PC-3 (cell line): ENCODE data around the gene CCDC141. TPM values are rescaled to one million over a fixed set of nuclear protein-coding genes. Genes with fewer than 3 reads are reported as not detected.

ENCODE experiments used
- ATAC-seq: fragments of 200-7000 bp; cut with Tn5 transposase; 2 replicates; pipeline ENCODE4 v1.9.1; 2020; ENCODE audit warnings: mild to moderate bottlenecking, moderate library complexity
- BruUV-seq: library from RNA; stranded (reverse); fragments of 400-500 nt; replicated peaks from 2 replicates; lab custom pipeline; 2021; lab: Mats Ljungman, UMichigan
- CTCF ChIA-PET: fragments of 300-600 bp; sonication (Branson Sonifier 250); formaldehyde crosslinking; loops from one replicate; lab custom pipeline; 2022; ENCODE audit warnings: antibody characterized with exemption; lab: Charles Lee
- POLR2A ChIA-PET: fragments of 300-600 bp; sonication (Branson Sonifier 250); formaldehyde crosslinking; loops from one replicate; lab custom pipeline; 2022; ENCODE audit warnings: antibody characterized with exemption; ENCODE audit not compliant: unreplicated experiment; lab: Charles Lee
- DNase-seq: peaks from one replicate; pipeline ENCODE4 v3.0.0-alpha.2; 2015
- H2AFZ ChIP-seq: fragments of 300-600 bp; sonication (generic); 2 replicates; pipeline ENCODE4 v1.6.0; 2016; ENCODE audit warnings: antibody characterized with exemption, low read length
- H3F3A ChIP-seq: fragments of 300-600 bp; sonication (generic); one replicate; pipeline ENCODE4 v1.6.0; 2017; ENCODE audit warnings: antibody characterized with exemption, low read length, control low read depth, mild to moderate bottlenecking; ENCODE audit not compliant: unreplicated experiment
- H3K27ac ChIP-seq: fragments of 300-600 bp; sonication (generic); 2 replicates; pipeline ENCODE4 v1.5.1; 2016; ENCODE audit warnings: mild to moderate bottlenecking, low read length
- H3K27me3 ChIP-seq: fragments of 300-600 bp; sonication (generic); 2 replicates; pipeline ENCODE4 v1.6.1; 2016; ENCODE audit warnings: low read length, mixed read lengths
- H3K36me3 ChIP-seq: fragments of 300-600 bp; sonication (generic); 2 replicates; pipeline ENCODE4 v1.6.1; 2016; ENCODE audit warnings: low read depth, mixed run types, low read length, mixed read lengths
- H3K4me1 ChIP-seq: fragments of 300-600 bp; sonication (generic); 2 replicates; pipeline ENCODE4 v1.5.1; 2016; ENCODE audit warnings: low read length; ENCODE audit not compliant: insufficient read depth
- H3K4me2 ChIP-seq: fragments of 300-600 bp; sonication (generic); 2 replicates; pipeline ENCODE4 v1.6.0; 2016; ENCODE audit warnings: low read length
- H3K4me3 ChIP-seq: fragments of 300-600 bp; sonication (generic); 2 replicates; pipeline ENCODE4 v1.5.1; 2016; ENCODE audit warnings: mild to moderate bottlenecking, low read length, mixed read lengths
- H3K79me2 ChIP-seq: fragments of 300-600 bp; sonication (generic); 2 replicates; pipeline ENCODE4 v1.6.1; 2017; ENCODE audit warnings: low read length, mixed read lengths
- H3K9ac ChIP-seq: fragments of 300-600 bp; sonication (generic); 2 replicates; pipeline ENCODE4 v1.6.0; 2016; ENCODE audit warnings: mild to moderate bottlenecking, low read length
- H3K9me2 ChIP-seq: fragments of 300-600 bp; sonication (generic); replicated peaks from 2 replicates; pipeline ENCODE4 v1.6.1; 2016; ENCODE audit warnings: mixed run types, low read length, mixed read lengths
- H3K9me3 ChIP-seq: fragments of 300-600 bp; sonication (generic); 2 replicates; pipeline ENCODE4 v1.6.1; 2016; ENCODE audit warnings: low read length, mixed read lengths
- H4K20me1 ChIP-seq: fragments of 300-600 bp; sonication (generic); 2 replicates; pipeline ENCODE4 v1.6.1; 2016; ENCODE audit warnings: low read length, mixed read lengths
- EZH2 ChIP-seq: fragments of 300-600 bp; sonication (generic); IDR thresholded peaks from one replicate; pipeline ENCODE4 v1.6.1; 2017; ENCODE audit warnings: antibody characterized with exemption, mild to moderate bottlenecking, low read length; ENCODE audit not compliant: unreplicated experiment
- EZH2phosphoT487 ChIP-seq: fragments of 300-600 bp; sonication (generic); IDR thresholded peaks from 2 replicates; pipeline ENCODE4 v1.6.1; 2018; ENCODE audit warnings: mild to moderate bottlenecking, antibody characterized with exemption, low read length, borderline replicate concordance
- intact Hi-C: fragments of 100-400 bp; cut with micrococcal nuclease; formaldehyde crosslinking; loops from 2 replicates; pipeline ENCODE4 v1.9.0; 2023
- total RNA-seq: library from RNA; depleted of rRNA; stranded (reverse); fragments of >200 nt; gene quantifications from 2 replicates; pipeline ENCODE4 v1.2.3, GENCODE V29; 2014
- TF ChIP-seq, protein P1 (sequence below): fragments of 300-600 bp; sonication (generic); conservative IDR thresholded peaks from 2 replicates; pipeline ENCODE4 v1.5.1; 2017; ENCODE audit warnings: antibody characterized with exemption, low read depth, mild to moderate bottlenecking, low read length

CCDC141 gene
- total RNA-seq, 1 experiment from 2014 or later = 1.1 TPM

DNA sequence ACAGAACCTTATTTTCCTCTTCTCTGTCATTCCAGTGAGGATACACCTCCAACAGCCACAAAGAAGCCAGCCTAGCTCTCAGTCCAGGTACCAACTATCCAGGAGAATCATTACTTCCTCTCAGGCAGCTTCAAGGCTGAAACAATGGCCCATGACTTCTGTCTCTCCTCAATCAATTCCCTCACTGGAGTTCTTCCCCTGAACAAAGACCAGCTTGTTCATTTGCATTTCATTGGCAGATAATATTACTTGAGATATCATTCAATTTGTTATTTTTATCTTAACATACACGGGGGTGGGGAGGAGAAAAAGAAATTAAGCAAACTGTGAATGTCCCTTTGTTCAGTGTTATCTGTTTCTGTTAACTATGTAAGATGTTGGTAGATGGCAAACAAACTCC, 44.0 kb downstream of the CCDC141 start:
- ChIA-PET CTCF (no interaction called here), POLR2A (no interaction called here)
- H3F3A ChIP-seq = no peaks in the 10 kb centered on the region
- ATAC-seq (no peak), DNase-seq (no peak)
- no peaks in the 10 kb centered on the region for H3K9me3 ChIP-seq
- intact Hi-C loops = no loop called here
- no TSS peak for BruUV-seq
- H3K27ac ChIP-seq = no peak overlapping the region
- no peaks in the 10 kb centered on the region for H3K79me2 ChIP-seq
- no peaks in the 10 kb centered on the region for H3K9me2 ChIP-seq
- TF ChIP-seq EZH2phosphoT487 (no peak), EZH2 (no peak)
- TF ChIP-seq, protein P1, sequence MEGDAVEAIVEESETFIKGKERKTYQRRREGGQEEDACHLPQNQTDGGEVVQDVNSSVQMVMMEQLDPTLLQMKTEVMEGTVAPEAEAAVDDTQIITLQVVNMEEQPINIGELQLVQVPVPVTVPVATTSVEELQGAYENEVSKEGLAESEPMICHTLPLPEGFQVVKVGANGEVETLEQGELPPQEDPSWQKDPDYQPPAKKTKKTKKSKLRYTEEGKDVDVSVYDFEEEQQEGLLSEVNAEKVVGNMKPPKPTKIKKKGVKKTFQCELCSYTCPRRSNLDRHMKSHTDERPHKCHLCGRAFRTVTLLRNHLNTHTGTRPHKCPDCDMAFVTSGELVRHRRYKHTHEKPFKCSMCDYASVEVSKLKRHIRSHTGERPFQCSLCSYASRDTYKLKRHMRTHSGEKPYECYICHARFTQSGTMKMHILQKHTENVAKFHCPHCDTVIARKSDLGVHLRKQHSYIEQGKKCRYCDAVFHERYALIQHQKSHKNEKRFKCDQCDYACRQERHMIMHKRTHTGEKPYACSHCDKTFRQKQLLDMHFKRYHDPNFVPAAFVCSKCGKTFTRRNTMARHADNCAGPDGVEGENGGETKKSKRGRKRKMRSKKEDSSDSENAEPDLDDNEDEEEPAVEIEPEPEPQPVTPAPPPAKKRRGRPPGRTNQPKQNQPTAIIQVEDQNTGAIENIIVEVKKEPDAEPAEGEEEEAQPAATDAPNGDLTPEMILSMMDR = no peak
- no peak overlapping the region for H2AFZ ChIP-seq
- no peak overlapping the region for H3K4me3 ChIP-seq
- H3K4me2 ChIP-seq = no peak overlapping the region
- no peaks in the 10 kb centered on the region for H3K36me3 ChIP-seq
- no peak overlapping the region for H3K9ac ChIP-seq
- H4K20me1 ChIP-seq = no peaks in the 10 kb centered on the region
- no peaks in the 10 kb centered on the region for H3K4me1 ChIP-seq
- H3K27me3 ChIP-seq = no peaks in the 10 kb centered on the region

DNA sequence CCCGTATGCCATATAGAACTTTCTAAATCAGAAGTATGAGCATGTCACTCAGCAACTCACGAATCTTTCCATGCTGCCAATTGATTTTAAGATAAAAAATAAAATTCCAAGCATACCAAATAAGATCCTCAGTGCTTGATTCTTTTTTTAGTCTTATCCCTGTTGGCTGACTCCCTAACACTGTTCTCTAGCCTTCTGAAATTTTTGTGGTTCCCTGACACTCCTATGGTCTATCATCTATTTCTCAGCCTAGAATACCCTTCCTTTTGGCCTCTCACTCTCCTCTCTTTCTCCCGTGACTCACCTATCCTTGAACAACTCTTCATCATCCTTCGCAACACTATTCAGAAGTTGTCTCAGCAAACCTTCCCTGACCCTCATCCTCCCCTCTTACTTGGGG, 50.5 kb downstream of the CCDC141 start:
- H3K4me3 ChIP-seq = no peak overlapping the region
- TF ChIP-seq EZH2phosphoT487 (no peak), EZH2 (no peak)
- TF ChIP-seq, protein P1 = no peak
- CTCF ChIA-PET = no interaction called here

DNA sequence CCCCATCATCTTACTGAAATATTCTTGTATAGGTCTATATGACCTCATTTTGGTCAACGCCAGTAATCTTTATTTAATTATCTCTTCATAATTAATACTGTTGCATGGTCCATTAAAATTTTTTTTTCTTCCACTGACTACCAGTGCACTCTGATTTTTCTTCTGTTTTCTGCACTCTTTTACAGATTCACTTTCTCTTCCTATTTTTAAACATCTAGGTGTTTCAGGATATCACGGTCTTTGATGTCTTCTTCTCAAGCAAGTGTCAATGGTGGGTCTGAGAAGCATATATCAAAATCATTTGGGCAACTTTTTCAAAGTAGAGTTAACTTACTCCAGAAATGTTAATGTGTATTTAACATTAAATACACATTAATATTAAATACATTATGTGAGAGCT, 51.4 kb downstream of the CCDC141 start:
- DNase-seq (no peak), ATAC-seq (no peak)
- no peak overlapping the region for H3K27ac ChIP-seq
- TF ChIP-seq, protein P1 = no peak
- TF ChIP-seq EZH2 = no peak
- TF ChIP-seq EZH2phosphoT487 = no peak
- ChIA-PET POLR2A (no interaction called here), CTCF (no interaction called here)
- no peaks in the 10 kb centered on the region for H3K4me1 ChIP-seq
- H4K20me1 ChIP-seq = no peaks in the 10 kb centered on the region
- intact Hi-C loops = loop anchor here (10.0 kb wide), 1 partner anchor 204 kb away; no protein-coding TSS in a partner anchor
- H3K27me3 ChIP-seq = no peaks in the 10 kb centered on the region
- no peak overlapping the region for H3K4me2 ChIP-seq
- H3K9me2 ChIP-seq = no peaks in the 10 kb centered on the region
- H3K4me3 ChIP-seq = no peak overlapping the region
- no peaks in the 10 kb centered on the region for H3K79me2 ChIP-seq
- H3K36me3 ChIP-seq = no peaks in the 10 kb centered on the region
- H2AFZ ChIP-seq = no peak overlapping the region
- H3K9me3 ChIP-seq = no peaks in the 10 kb centered on the region
- no peaks in the 10 kb centered on the region for H3F3A ChIP-seq
- no peak overlapping the region for H3K9ac ChIP-seq
- BruUV-seq = no TSS peak

More for the DNA sequence above, 50.5 kb downstream of the CCDC141 start:
- intact Hi-C loops = loop anchor here (10.0 kb wide), 1 partner anchor 205 kb away; no protein-coding TSS in a partner anchor
- ATAC-seq = no peak
- H3K9me3 ChIP-seq = no peaks in the 10 kb centered on the region
- no peak overlapping the region for H3K27ac ChIP-seq
- no peak for DNase-seq
- H3K9me2 ChIP-seq = no peaks in the 10 kb centered on the region
- no TSS peak for BruUV-seq
- no peaks in the 10 kb centered on the region for H3K79me2 ChIP-seq
- H3K9ac ChIP-seq = no peak overlapping the region
- H2AFZ ChIP-seq = no peak overlapping the region
- H3K4me2 ChIP-seq = no peak overlapping the region
- H4K20me1 ChIP-seq = no peaks in the 10 kb centered on the region
- no peaks in the 10 kb centered on the region for H3K27me3 ChIP-seq
- H3K4me1 ChIP-seq = no peaks in the 10 kb centered on the region
- POLR2A ChIA-PET = no interaction called here
- H3F3A ChIP-seq = no peaks in the 10 kb centered on the region
- H3K36me3 ChIP-seq = no peaks in the 10 kb centered on the region
